NCI-H748 (cell line): ENCODE data around the gene CSN3.

Source experiments
- DNase-seq: peaks from one replicate; lab custom pipeline; 2025; ENCODE audit not compliant: unreplicated experiment; lab: John Stamatoyannopoulos, UW

The CSN3 gene

DNA sequence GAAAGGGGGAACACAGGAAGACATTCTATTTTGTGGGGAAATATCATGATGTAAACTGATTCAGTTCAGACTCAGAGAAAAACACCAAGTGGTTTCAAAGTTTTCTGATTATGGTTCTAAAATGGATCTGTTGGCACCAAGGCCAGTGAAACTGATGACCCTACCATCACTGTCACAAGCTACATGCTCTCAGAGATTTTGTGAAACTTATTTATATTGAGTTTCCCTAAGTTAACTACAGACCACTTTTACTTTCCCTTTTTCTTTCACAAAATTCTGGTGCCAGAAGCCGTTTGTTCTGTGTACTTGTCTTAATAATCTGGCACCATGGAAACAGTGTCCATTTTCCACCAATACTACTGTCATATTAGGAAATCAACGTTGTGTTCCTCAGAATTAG is 48.9 kb downstream of the CSN3 start:
- DNase-seq, result no peak

DNA sequence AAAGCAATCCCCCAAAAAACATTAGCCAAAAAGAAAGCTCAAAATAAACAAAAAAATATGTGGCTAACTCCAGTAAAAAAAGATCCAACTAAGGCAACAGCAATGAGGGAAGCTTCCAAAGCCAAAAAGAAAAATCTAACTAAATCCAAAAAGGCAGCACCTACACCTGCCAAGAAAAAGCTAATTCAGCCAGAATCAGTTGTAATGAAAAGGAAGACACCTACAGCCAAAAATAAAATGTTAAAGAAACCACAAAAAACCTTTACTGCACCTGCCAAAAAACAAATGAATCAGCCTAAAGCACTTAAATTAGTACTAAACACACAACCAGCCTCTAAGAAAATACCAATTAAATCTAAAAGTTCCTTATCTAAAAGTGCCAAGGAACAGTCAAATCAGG is 55.2 kb downstream of the CSN3 start:
- no peak for DNase-seq

DNA sequence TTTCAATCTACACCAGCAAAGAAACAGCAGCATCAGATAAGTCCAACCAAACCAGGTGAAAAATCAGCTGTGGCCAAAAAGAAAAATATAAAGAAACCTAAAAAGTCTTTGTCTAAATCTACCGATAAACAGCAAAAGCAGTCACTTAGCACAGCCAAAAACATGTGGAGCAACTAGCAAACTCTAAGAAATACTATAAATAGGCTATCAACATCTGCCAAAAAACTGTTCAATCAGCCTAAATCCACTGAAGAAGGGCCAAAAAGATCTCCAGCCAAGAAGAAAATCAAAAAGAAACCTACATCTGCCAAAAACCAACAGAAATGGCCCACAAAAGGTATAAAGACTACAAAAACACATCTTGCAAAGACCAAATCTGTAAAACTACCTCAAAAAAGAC is 55.7 kb downstream of the CSN3 start:
- no peak for DNase-seq

DNA sequence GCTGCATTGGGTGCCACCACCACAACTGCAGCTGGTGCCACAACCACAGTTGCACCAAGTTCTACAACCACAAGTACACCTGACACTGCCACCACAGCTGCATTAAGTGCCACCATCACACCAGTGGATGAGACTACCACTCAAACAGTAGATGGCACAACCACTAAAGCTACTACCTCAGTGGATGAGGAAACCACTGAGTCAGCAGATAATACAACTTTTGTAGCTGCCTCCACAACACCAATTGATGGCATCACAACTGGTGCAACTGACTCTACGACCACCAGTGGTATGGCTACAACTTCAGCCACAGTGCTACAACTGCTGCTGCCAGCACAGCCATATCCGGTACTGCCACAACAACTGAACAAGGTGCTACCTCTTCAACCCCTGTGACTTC is 57.2 kb downstream of the CSN3 start:
- no peak for DNase-seq

DNA sequence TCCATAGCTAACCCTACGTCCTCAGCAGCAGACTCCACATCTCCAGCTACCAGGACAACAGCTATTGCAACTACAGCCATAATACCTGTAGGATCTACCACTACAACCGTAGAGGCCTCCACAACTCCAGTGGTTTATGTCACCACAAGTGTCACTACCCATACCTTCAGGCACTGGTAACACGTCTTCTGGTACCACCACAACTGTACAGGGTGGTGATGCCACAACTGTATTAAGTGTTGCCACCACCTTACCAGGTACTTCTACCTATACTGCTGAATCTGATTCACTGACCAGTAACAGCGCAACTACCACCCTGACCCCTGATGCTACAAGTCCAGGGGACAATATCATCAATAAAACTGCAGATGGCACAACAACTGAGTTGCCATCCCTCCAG is 57.8 kb downstream of the CSN3 start:
- no peak for DNase-seq
